H9 (cell line): ENCODE data around the gene RBM33. TPM values are rescaled to one million over a fixed set of nuclear protein-coding genes. Genes with fewer than 3 reads are reported as not detected.

Experiments
- DNase-seq: peaks from one replicate; pipeline ENCODE4 v3.0.0-alpha.2; 2017
- H2AFZ ChIP-seq: one replicate; pipeline ENCODE4 v1.6.1; 2013; ENCODE audit warnings: mild to moderate bottlenecking, low read length, control low read depth, moderate library complexity
- H2AK5ac ChIP-seq: 2 replicates; pipeline ENCODE4 v1.6.1; 2013; ENCODE audit warnings: low read length, control low read depth, mixed read lengths; ENCODE audit not compliant: insufficient read length
- H2BK120ac ChIP-seq: one replicate; pipeline ENCODE4 v1.6.1; 2013; ENCODE audit warnings: low read depth, mild to moderate bottlenecking, low read length, control low read depth, inconsistent platforms; ENCODE audit not compliant: poor library complexity, severe bottlenecking
- H2BK12ac ChIP-seq: 2 replicates; pipeline ENCODE4 v1.6.1; 2013; ENCODE audit warnings: low read length, control low read depth, mixed read lengths, low read depth; ENCODE audit not compliant: insufficient read length
- H2BK15ac ChIP-seq: 2 replicates; pipeline ENCODE4 v1.6.1; 2013; ENCODE audit warnings: low read depth, low read length, control low read depth
- H2BK20ac ChIP-seq: one replicate; pipeline ENCODE4 v1.6.1; 2013; ENCODE audit warnings: low read depth, mild to moderate bottlenecking, low read length, control low read depth, inconsistent platforms; ENCODE audit not compliant: poor library complexity, severe bottlenecking
- H2BK5ac ChIP-seq: 2 replicates; pipeline ENCODE4 v1.6.1; 2013; ENCODE audit warnings: low read length, control low read depth, mixed read lengths; ENCODE audit not compliant: insufficient read length
- H3K14ac ChIP-seq: 2 replicates; pipeline ENCODE4 v1.6.1; 2013; ENCODE audit warnings: low read length, control low read depth; ENCODE audit not compliant: insufficient read depth
- H3K18ac ChIP-seq: 2 replicates; pipeline ENCODE4 v1.6.1; 2013; ENCODE audit warnings: low read depth, mild to moderate bottlenecking, mixed read lengths, low read length, control low read depth; ENCODE audit not compliant: insufficient read length
- H3K23ac ChIP-seq: 2 replicates; pipeline ENCODE4 v1.6.1; 2013; ENCODE audit warnings: low read length, control low read depth, mixed read lengths, low read depth; ENCODE audit not compliant: insufficient read length
- H3K23me2 ChIP-seq: 2 replicates; pipeline ENCODE4 v1.6.1; 2013; ENCODE audit warnings: low read depth, mild to moderate bottlenecking, mixed read lengths, low read length, control low read depth; ENCODE audit not compliant: insufficient read length, poor library complexity, severe bottlenecking
- H3K27ac ChIP-seq: 2 replicates; pipeline ENCODE4 v1.5.1; 2013; ENCODE audit warnings: low read length, control low read depth, mixed read lengths, low read depth; ENCODE audit not compliant: insufficient read length
- H3K27me3 ChIP-seq: 2 replicates; pipeline ENCODE4 v1.6.1; 2013; ENCODE audit warnings: low read length, control low read depth, inconsistent platforms; ENCODE audit not compliant: insufficient read depth
- H3K4ac ChIP-seq: 2 replicates; pipeline ENCODE4 v1.6.1; 2013; ENCODE audit warnings: low read depth, mild to moderate bottlenecking, control low read depth, inconsistent platforms, low read length, moderate library complexity
- H3K4me1 ChIP-seq: 2 replicates; pipeline ENCODE4 v1.6.1; 2013; ENCODE audit warnings: low read length, control low read depth, inconsistent platforms; ENCODE audit not compliant: insufficient read depth
- H3K4me2 ChIP-seq: 2 replicates; pipeline ENCODE4 v1.6.1; 2013; ENCODE audit warnings: low read length, control low read depth, mixed read lengths; ENCODE audit not compliant: insufficient read length, insufficient read depth
- H3K56ac ChIP-seq: 2 replicates; pipeline ENCODE4 v1.6.1; 2013; ENCODE audit warnings: low read depth, mild to moderate bottlenecking, mixed read lengths, low read length, control low read depth; ENCODE audit not compliant: insufficient read length
- H3K79me1 ChIP-seq: 2 replicates; pipeline ENCODE4 v1.6.1; 2013; ENCODE audit warnings: low read depth, mild to moderate bottlenecking, moderate library complexity, low read length, control low read depth, inconsistent platforms; ENCODE audit not compliant: insufficient read depth, poor library complexity, severe bottlenecking
- H3K79me2 ChIP-seq: 2 replicates; pipeline ENCODE4 v1.6.1; 2013; ENCODE audit warnings: low read length, control low read depth, inconsistent platforms; ENCODE audit not compliant: insufficient read depth
- H3K9ac ChIP-seq: 2 replicates; pipeline ENCODE4 v1.6.1; 2013; ENCODE audit warnings: low read length, control low read depth, mixed read lengths; ENCODE audit not compliant: insufficient read length; ENCODE audit errors: extremely low read depth
- H3K9me3 ChIP-seq: one replicate; pipeline ENCODE4 v1.6.1; 2013; ENCODE audit warnings: low read depth, low read length, inconsistent platforms; ENCODE audit not compliant: control insufficient read depth
- H3T11ph ChIP-seq: one replicate; pipeline ENCODE4 v1.6.1; 2013; ENCODE audit warnings: mild to moderate bottlenecking, low read length, control low read depth, inconsistent platforms
- H4K20me1 ChIP-seq: one replicate; pipeline ENCODE4 v1.6.1; 2013; ENCODE audit not compliant: control insufficient read depth, insufficient read length, insufficient read depth
- H4K5ac ChIP-seq: 2 replicates; pipeline ENCODE4 v1.6.1; 2013; ENCODE audit warnings: low read depth, mild to moderate bottlenecking, mixed read lengths, low read length, control low read depth; ENCODE audit not compliant: insufficient read length
- H4K8ac ChIP-seq: replicated peaks from 2 replicates; pipeline ENCODE4 v1.6.1; 2013; ENCODE audit warnings: low read length, control low read depth, mixed read lengths, low read depth; ENCODE audit not compliant: insufficient read length
- H4K91ac ChIP-seq: 2 replicates; pipeline ENCODE4 v1.6.1; 2013; ENCODE audit warnings: low read depth, mild to moderate bottlenecking, moderate library complexity, mixed read lengths, low read length, control low read depth; ENCODE audit not compliant: insufficient read length
- H3K27ac Mint-ChIP-seq, 3 experiments: 2 replicates in 2 of 3; 3 replicates in 1 of 3; pipeline ENCODE4 v1.8.0; 2020 to 2021; ENCODE audit warnings: mixed read lengths in 3 of 3, mild to moderate bottlenecking in 1 of 3, moderate library complexity in 1 of 3
- H3K27me3 Mint-ChIP-seq: 2 replicates; pipeline ENCODE4 v1.8.0; 2021; ENCODE audit warnings: low read depth, mild to moderate bottlenecking, moderate library complexity, mixed read lengths
- H3K36me3 Mint-ChIP-seq, 3 experiments: 2 replicates in 2 of 3; 3 replicates in 1 of 3; pipeline ENCODE4 v1.8.0; 2020 to 2021; ENCODE audit warnings: low read depth in 3 of 3, mixed read lengths in 3 of 3; ENCODE audit not compliant: insufficient read depth in 1 of 3
- H3K4me1 Mint-ChIP-seq, 2 experiments: 2 replicates each; pipeline ENCODE4 v1.8.0; 2020; ENCODE audit warnings: mixed read lengths in 2 of 2
- H3K4me3 Mint-ChIP-seq, 2 experiments: 2 replicates in 1 of 2; 3 replicates in 1 of 2; pipeline ENCODE4 v1.8.0; 2020 to 2021; ENCODE audit warnings: mild to moderate bottlenecking in 2 of 2, mixed read lengths in 2 of 2, moderate library complexity in 1 of 2
- H3K9me3 Mint-ChIP-seq, 2 experiments: 2 replicates in 1 of 2; 3 replicates in 1 of 2; pipeline ENCODE4 v1.8.0; 2020; ENCODE audit warnings: mild to moderate bottlenecking in 2 of 2, mixed read lengths in 2 of 2, moderate library complexity in 1 of 2
- WGBS: extraction: QIAGEN DNeasy Blood & Tissue Kit; methylation state at CpG from one replicate; pipeline ENCODE4 v1.1.7; 2013; ENCODE audit warnings: missing lambda C conversion rate, low lambda C conversion rate, mixed read lengths; ENCODE audit not compliant: insufficient read length; ENCODE audit errors: extremely low coverage; 5-methylcytosine and 5-hydroxymethylcytosine counted together
- total RNA-seq: library from RNA; stranded (reverse); gene quantifications from 2 replicates; pipeline ENCODE4 v1.2.1, GENCODE V29; 2021
- TF ChIP-seq, protein P1 (sequence below): fragments of 200-600 bp; sonication (generic); conservative IDR thresholded peaks from 3 replicates; pipeline ENCODE4 v1.8.0; 2021; ENCODE audit warnings: antibody characterized with exemption, mild to moderate bottlenecking

The RBM33 gene
- total RNA-seq, 1 experiment from 2014 or later = 71.3 TPM

DNA sequence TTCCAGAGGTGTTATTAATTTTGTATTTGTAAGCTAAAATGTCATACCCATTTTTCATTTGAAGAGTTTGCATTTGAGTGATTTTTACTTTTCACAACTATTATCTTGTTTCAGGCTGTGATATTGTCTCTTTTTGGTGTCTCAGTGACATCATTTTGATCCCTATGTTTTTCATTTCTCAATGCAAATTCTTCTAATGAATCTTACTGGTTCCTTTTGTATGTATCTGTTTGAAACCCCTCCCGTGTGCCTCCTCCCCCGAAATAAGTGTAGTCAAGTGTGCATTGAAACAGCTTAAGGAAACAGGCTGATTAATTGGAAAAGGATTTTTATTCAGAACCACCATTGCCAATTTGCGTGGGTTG, 90.0 kb downstream of the RBM33 start:
- Mint-ChIP-seq H3K4me3 (no peak overlapping the region), H3K27me3 (no peaks in the 10 kb centered on the region), H3K9me3 (no peaks in the 10 kb centered on the region), H3K4me1 (no peaks in the 10 kb centered on the region), H3K27ac (no peak overlapping the region), H3K36me3 (peaks cover 5 to 36% (median 26%) of the 10 kb centered on the region in 3 experiments; a peak in 6 of 7 replicates)
- Histone ChIP-seq H3K4me1 (no peaks in the 10 kb centered on the region), H3K9ac (no peak overlapping the region), H2BK20ac (no peak overlapping the region), H3K27me3 (no peaks in the 10 kb centered on the region), H3K23ac (no peak overlapping the region), H3K14ac (no peak overlapping the region), H2AFZ (no peak overlapping the region), H4K5ac (no peak overlapping the region), H3K18ac (no peak overlapping the region), H3K56ac (no peak overlapping the region), H3K27ac (no peak overlapping the region), H3K23me2 (no peaks in the 10 kb centered on the region), H2BK120ac (no peak overlapping the region), H4K20me1 (no peaks in the 10 kb centered on the region), H3K79me1 (no peaks in the 10 kb centered on the region), H3K79me2 (no peaks in the 10 kb centered on the region), H4K8ac (no peak overlapping the region), H4K91ac (no peak overlapping the region), H3K4me2 (no peak overlapping the region), H2AK5ac (no peak overlapping the region), H2BK12ac (no peak overlapping the region), H3K4ac (no peak overlapping the region), H2BK5ac (no peak overlapping the region), H3T11ph (no peak overlapping the region), H3K9me3 (no peaks in the 10 kb centered on the region), H2BK15ac (no peak overlapping the region)
- no CpG with 5 or more reads among the region's 3 CpGs for WGBS
- no peak for DNase-seq
- TF ChIP-seq, protein P1, sequence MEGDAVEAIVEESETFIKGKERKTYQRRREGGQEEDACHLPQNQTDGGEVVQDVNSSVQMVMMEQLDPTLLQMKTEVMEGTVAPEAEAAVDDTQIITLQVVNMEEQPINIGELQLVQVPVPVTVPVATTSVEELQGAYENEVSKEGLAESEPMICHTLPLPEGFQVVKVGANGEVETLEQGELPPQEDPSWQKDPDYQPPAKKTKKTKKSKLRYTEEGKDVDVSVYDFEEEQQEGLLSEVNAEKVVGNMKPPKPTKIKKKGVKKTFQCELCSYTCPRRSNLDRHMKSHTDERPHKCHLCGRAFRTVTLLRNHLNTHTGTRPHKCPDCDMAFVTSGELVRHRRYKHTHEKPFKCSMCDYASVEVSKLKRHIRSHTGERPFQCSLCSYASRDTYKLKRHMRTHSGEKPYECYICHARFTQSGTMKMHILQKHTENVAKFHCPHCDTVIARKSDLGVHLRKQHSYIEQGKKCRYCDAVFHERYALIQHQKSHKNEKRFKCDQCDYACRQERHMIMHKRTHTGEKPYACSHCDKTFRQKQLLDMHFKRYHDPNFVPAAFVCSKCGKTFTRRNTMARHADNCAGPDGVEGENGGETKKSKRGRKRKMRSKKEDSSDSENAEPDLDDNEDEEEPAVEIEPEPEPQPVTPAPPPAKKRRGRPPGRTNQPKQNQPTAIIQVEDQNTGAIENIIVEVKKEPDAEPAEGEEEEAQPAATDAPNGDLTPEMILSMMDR = no peak
